Gastroesophageal sphincter (tissue), 4 donors: ENCODE data around the gene CNTNAP5. TPM values are rescaled to one million over a fixed set of nuclear protein-coding genes. Genes with fewer than 3 reads are reported as not detected.

Experiments used
- ATAC-seq: fragments of 150-250 bp; one replicate; pipeline ENCODE4 v1.9.1; 2016; ENCODE audit warnings: mild to moderate bottlenecking, moderate library complexity
- H3K27ac ChIP-seq, 4 donors: fragments of 200-600 bp; sonication (generic) in 3 of 4; 1 replicate in 3 of 4; 2 replicates in 1 of 4; pipeline ENCODE4 v1.5.1; 2016 to 2019
- H3K27me3 ChIP-seq: fragments of 200-600 bp; sonication (generic); one replicate; pipeline ENCODE4 v1.5.1; 2019
- H3K36me3 ChIP-seq, 2 donors: fragments of 200-600 bp; sonication (generic); one replicate each; pipeline ENCODE4 v1.5.1; 2019; ENCODE audit warnings: control low read depth in 1 of 2
- H3K4me1 ChIP-seq, 3 donors: fragments of 200-600 bp; sonication (generic); 1 replicate in 2 of 3; 2 replicates in 1 of 3; pipeline ENCODE4 v1.5.1; 2016 to 2019; ENCODE audit warnings: control low read depth in 2 of 3
- H3K4me3 ChIP-seq, 2 donors: fragments of 200-600 bp; sonication (generic); one replicate each; pipeline ENCODE4 v1.5.1; 2019; ENCODE audit warnings: mild to moderate bottlenecking in 1 of 2, moderate library complexity in 1 of 2
- H3K9me3 ChIP-seq, 3 donors: fragments of 200-600 bp; sonication (generic); one replicate each; pipeline ENCODE4 v1.5.1; 2017 to 2019; ENCODE audit warnings: control low read depth in 2 of 3
- EP300 ChIP-seq: sonication (generic); formaldehyde crosslinking; IDR thresholded peaks from one replicate; pipeline ENCODE4 v1.6.1; 2017; ENCODE audit warnings: antibody characterized with exemption, mild to moderate bottlenecking
- POLR2A ChIP-seq, 2 donors: fragments of 450-650 bp; IDR thresholded peaks; one replicate each; pipeline ENCODE4 v1.6.1; 2017; ENCODE audit warnings: antibody characterized with exemption in 2 of 2, mild to moderate bottlenecking in 2 of 2, moderate library complexity in 1 of 2
- POLR2AphosphoS5 ChIP-seq: sonication (generic); formaldehyde crosslinking; IDR thresholded peaks from one replicate; pipeline ENCODE4 v1.6.1; 2017; ENCODE audit warnings: antibody characterized with exemption
- WGBS, 2 donors: methylation state at CpG; one replicate each; pipeline ENCODE4 v1.1.5; 2018; ENCODE audit warnings: low coverage in 1 of 2; 5-methylcytosine and 5-hydroxymethylcytosine counted together
- total RNA-seq, 4 donors: library from RNA; depleted of rRNA; stranded (reverse); fragments of >200 nt; gene quantifications; one replicate each; pipeline ENCODE4 v1.1.0, GENCODE V29; 2016
- TF ChIP-seq, protein P1 (sequence below), 4 experiments: fragments of 200-600 bp in 2 of 4; fragments of 450-650 bp in 2 of 4; sonication (generic) in 1 of 4; IDR thresholded peaks; one replicate each; pipeline ENCODE4 v1.5.1; 2017 to 2019; ENCODE audit warnings: antibody characterized with exemption in 4 of 4, mild to moderate bottlenecking in 2 of 4, moderate library complexity in 2 of 4

Gene CNTNAP5
- total RNA-seq, 4 donors from 2014 or later: 3.2 TPM; not detected in 3

DNA sequence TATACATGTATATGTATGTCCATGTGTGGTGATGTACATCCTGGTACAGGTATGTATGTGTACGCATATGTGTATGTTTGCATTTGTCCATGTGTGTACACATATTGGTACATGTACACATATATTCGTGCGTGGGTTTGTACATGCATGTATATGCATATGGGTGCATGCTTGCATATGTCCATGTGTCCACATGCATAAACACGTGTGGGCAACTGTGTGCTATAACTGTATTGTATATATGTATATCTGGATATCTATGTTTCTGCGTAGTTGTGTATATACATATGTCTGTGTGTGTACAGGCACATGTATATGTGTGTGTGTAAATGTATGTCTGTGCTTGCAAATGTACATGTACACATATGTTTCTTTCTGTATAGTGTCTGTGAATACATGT, 858.5 kb downstream of the CNTNAP5 start:
- H3K9me3 ChIP-seq: no peaks in the 10 kb centered on the region
- TF ChIP-seq, protein P1, sequence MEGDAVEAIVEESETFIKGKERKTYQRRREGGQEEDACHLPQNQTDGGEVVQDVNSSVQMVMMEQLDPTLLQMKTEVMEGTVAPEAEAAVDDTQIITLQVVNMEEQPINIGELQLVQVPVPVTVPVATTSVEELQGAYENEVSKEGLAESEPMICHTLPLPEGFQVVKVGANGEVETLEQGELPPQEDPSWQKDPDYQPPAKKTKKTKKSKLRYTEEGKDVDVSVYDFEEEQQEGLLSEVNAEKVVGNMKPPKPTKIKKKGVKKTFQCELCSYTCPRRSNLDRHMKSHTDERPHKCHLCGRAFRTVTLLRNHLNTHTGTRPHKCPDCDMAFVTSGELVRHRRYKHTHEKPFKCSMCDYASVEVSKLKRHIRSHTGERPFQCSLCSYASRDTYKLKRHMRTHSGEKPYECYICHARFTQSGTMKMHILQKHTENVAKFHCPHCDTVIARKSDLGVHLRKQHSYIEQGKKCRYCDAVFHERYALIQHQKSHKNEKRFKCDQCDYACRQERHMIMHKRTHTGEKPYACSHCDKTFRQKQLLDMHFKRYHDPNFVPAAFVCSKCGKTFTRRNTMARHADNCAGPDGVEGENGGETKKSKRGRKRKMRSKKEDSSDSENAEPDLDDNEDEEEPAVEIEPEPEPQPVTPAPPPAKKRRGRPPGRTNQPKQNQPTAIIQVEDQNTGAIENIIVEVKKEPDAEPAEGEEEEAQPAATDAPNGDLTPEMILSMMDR (IDR thresholded peaks at IDR 0.05): no peak
- TF ChIP-seq POLR2A (IDR thresholded peaks at IDR 0.05) (no peak), EP300 (no peak), POLR2AphosphoS5 (no peak)

DNA sequence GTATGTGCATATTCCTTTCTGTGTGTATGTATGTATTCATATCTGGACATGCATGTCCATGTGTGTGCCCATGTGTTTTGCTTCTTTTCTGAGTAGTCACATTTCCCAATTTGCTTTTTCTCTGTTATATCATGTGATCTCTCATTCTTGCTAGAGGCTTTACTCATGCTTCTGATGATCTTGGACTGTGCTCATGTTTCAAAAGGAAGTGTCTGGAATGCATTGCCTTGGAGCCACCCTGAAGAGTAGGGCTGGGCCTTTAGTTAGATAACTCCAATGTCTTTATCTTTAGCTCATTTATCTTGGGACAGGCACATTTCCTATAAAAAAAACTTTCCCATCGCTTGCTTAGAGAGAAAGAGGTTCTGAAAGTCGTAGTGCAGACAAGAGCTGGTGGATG, 859.2 kb downstream of the CNTNAP5 start:
- H3K9me3 ChIP-seq: no peaks in the 10 kb centered on the region
- no peak overlapping the region for H3K27ac ChIP-seq
- whole genome bisulfite sequencing, 2 donors: 46 to 59% methylated on average over 2 of the region's 2 CpGs
- no peak for TF ChIP-seq EP300
- TF ChIP-seq POLR2A (IDR thresholded peaks at IDR 0.05): no peak
- TF ChIP-seq, protein P1 (IDR thresholded peaks at IDR 0.05): no peak
- no peak for TF ChIP-seq POLR2AphosphoS5
- no peaks in the 10 kb centered on the region for H3K4me1 ChIP-seq
- H3K27me3 ChIP-seq: no peaks in the 10 kb centered on the region
- no peak overlapping the region for H3K4me3 ChIP-seq
- ATAC-seq: no peak
- no peaks in the 10 kb centered on the region for H3K36me3 ChIP-seq

More for the DNA sequence above, 858.5 kb downstream of the CNTNAP5 start:
- Histone ChIP-seq H3K27ac (no peak overlapping the region), H3K4me1 (no peaks in the 10 kb centered on the region), H3K4me3 (no peak overlapping the region), H3K36me3 (no peaks in the 10 kb centered on the region), H3K27me3 (no peaks in the 10 kb centered on the region)
- 93 to 97% methylated on average over 5 of the region's 5 CpGs for WGBS, 2 donors
- ATAC-seq: no peak

DNA sequence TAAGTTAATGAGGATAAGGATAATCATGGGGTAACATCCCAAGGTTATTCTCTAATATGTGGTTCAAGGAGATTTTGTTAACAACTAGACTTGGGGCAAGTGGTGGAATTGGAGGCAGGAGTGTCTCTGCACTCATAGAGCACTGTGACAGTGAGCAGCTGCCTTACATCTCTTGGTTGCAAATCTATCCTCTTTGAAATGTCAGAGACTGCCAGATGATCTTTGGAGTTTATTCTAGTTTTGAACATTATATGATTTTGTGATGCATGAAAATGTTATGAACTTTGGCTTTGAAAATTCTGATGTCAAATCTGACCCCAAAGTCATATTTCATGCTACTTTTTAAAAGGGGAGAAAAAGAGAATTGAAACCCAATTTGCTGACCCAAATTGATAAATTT, 861.1 kb downstream of the CNTNAP5 start:
- H3K4me3 ChIP-seq: no peak overlapping the region

DNA sequence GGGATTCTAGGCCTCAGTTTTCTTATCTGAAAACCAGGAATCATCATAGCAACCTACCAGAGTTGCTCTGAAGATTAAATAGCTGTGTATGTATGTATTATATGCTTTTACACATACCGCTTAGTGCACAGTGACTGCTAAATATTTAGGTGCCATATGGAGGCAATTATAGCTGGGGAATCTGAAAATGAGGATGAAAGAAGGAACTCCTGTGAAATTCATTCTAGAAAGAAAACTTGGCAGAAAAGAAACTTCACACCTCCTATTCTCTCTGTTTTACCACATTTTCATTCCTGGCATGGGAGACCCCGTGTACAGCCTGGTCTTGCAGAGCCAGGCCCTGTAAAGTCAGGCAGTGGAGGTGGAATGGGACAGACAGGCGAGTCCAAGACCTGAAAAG, 862.4 kb downstream of the CNTNAP5 start:
- no peaks in the 10 kb centered on the region for H3K9me3 ChIP-seq
- H3K4me3 ChIP-seq: no peak overlapping the region
- no peak overlapping the region for H3K27ac ChIP-seq
- no peak for ATAC-seq
- TF ChIP-seq, protein P1 (IDR thresholded peaks at IDR 0.05): no peak
- no peaks in the 10 kb centered on the region for H3K27me3 ChIP-seq
- H3K4me1 ChIP-seq: no peaks in the 10 kb centered on the region
- 81% methylated on average over 3 of the region's 3 CpGs for WGBS, 2 donors
- H3K36me3 ChIP-seq: no peaks in the 10 kb centered on the region

More for the DNA sequence above, 861.1 kb downstream of the CNTNAP5 start:
- Histone ChIP-seq H3K9me3 (no peaks in the 10 kb centered on the region), H3K27ac (no peak overlapping the region), H3K4me1 (no peaks in the 10 kb centered on the region), H3K36me3 (no peaks in the 10 kb centered on the region), H3K27me3 (no peaks in the 10 kb centered on the region)
- ATAC-seq: no peak
- TF ChIP-seq, protein P1 (IDR thresholded peaks at IDR 0.05): no peak
- TF ChIP-seq POLR2A (IDR thresholded peaks at IDR 0.05) (no peak), EP300 (no peak), POLR2AphosphoS5 (no peak)

DNA sequence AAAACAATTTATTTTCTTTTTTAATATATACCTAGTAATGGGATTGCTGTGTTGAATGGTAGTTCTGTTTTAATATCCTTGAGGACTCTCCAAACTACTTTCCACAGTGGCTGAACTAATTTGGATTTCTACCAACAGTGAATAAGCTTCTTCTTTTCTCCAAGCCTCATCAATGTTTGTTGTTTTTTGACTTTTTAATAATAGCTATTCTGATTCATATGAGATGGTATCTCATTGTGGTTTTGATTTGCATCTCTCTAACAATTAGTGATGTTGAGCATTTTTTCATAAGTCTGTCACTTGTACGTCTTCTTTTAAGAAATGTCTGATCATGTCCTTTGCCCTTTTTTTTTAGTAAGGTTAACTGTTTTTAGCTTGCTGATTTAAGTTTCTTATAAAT, 863.3 kb downstream of the CNTNAP5 start:
- no peak for ATAC-seq
- 83 to 100% methylated on average over 1 of the region's 1 CpG for WGBS, 2 donors

More for the DNA sequence above, 863.3 kb downstream of the CNTNAP5 start:
- TF ChIP-seq, protein P1 (IDR thresholded peaks at IDR 0.05): no peak
- TF ChIP-seq POLR2A (IDR thresholded peaks at IDR 0.05) (no peak), EP300 (no peak), POLR2AphosphoS5 (no peak)
- Histone ChIP-seq H3K36me3 (no peaks in the 10 kb centered on the region), H3K27ac (no peak overlapping the region), H3K9me3 (no peaks in the 10 kb centered on the region), H3K4me3 (no peak overlapping the region), H3K4me1 (no peaks in the 10 kb centered on the region), H3K27me3 (no peaks in the 10 kb centered on the region)
